ENCODE results near the gene PAQR9.

- no peak for TF ChIP-seq EZH2phosphoT487 (IDR thresholded peaks at IDR 0.05; ENCODE audit: borderline replicate concordance, low read depth, low read length)
- TF ChIP-seq CTCF (conservative IDR thresholded peaks at IDR 0.05; ENCODE audit: low read length), result no peak
These were observed 17.6 kb upstream of the PAQR9 start for GRCh38 chr3:142981108-142981507.
